GM10248 (cell line): ENCODE data around the gene ZNF521.

Experiments used
- CTCF ChIA-PET: fragments of 300-600 bp; sonication (Branson Sonifier 250); formaldehyde crosslinking; extraction: SDS; loops from one replicate; lab custom pipeline; 2021; ENCODE audit warnings: antibody characterized with exemption; lab: Yijun Ruan, JAX
- POLR2A ChIA-PET: fragments of 350-650 bp; sonication (Branson Sonifier 250); formaldehyde crosslinking; extraction: SDS; loops from one replicate; lab custom pipeline; 2020; ENCODE audit warnings: antibody characterized with exemption; lab: Yijun Ruan, JAX
- DNase-seq: peaks from one replicate; pipeline ENCODE4 v3.0.0; 2012; ENCODE audit errors: extremely low spot score
- TF ChIP-seq, protein P1 (sequence below): IDR thresholded peaks from 2 replicates; pipeline ENCODE4 v1.5.1; 2012; ENCODE audit warnings: mild to moderate bottlenecking, low read depth; ENCODE audit errors: extremely low read depth, missing control alignments, control extremely low read depth

ZNF521 gene

DNA sequence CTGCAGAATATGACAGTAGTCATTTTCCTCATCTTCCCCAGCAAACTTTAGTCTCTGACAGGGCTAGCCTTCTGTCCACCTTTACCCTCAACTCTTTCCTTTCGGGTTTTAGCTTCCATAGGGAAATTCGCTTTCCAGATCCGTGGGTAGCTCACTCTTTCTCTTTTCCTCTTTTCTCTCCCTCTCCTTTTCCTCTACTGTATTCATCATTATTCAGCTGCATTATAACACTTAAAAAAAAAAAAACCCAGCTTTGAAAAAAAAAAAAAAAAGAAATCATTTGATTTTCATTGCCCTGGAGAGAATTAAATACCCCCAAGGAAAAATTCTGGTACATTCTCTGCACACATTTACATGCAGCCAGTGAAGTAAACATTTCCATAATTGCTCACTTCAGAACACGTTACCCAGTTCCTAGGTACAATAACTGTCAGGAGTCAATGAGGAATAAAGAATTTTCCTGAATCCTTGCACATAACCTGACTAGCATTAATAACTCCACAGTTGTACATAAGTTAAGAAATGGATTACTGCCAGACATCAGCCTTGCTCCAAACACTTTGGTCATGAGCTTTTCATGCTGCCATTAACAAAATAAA is 63.5 kb downstream of the ZNF521 start:
- ChIA-PET CTCF (no interaction called here), POLR2A (no interaction called here)

DNA sequence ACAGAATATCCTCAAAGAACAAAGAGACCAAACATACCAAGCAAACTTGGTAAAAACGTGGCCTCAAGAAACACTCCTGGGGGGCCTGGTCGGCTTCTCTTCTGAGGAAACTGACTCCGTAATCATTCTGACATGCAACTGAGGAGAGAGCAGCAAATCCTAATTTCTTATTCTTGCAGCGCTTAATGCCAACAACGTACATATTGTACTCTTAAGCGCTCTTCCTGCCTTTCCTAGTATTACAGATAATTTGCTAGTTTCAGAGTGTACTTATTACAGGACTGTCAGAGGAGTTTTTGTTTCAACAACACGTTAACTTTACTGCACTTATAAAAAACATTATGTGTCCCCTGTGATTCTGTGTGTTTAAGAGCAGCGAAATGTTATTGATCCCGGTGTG is 64.9 kb downstream of the ZNF521 start:
- no peak for DNase-seq
- ChIA-PET CTCF (no interaction called here), POLR2A (no interaction called here)
- TF ChIP-seq, protein P1, sequence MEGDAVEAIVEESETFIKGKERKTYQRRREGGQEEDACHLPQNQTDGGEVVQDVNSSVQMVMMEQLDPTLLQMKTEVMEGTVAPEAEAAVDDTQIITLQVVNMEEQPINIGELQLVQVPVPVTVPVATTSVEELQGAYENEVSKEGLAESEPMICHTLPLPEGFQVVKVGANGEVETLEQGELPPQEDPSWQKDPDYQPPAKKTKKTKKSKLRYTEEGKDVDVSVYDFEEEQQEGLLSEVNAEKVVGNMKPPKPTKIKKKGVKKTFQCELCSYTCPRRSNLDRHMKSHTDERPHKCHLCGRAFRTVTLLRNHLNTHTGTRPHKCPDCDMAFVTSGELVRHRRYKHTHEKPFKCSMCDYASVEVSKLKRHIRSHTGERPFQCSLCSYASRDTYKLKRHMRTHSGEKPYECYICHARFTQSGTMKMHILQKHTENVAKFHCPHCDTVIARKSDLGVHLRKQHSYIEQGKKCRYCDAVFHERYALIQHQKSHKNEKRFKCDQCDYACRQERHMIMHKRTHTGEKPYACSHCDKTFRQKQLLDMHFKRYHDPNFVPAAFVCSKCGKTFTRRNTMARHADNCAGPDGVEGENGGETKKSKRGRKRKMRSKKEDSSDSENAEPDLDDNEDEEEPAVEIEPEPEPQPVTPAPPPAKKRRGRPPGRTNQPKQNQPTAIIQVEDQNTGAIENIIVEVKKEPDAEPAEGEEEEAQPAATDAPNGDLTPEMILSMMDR: no peak

More for the DNA sequence above, 63.5 kb downstream of the ZNF521 start:
- TF ChIP-seq, protein P1: no peak
- DNase-seq: no peak

- DNase-seq: no peak
- ChIA-PET POLR2A (no interaction called here), CTCF (interaction anchor here (1.8 kb wide), 1 partner anchor 11 kb away, joined by 5 read pairs; no protein-coding TSS in a partner anchor)
- TF ChIP-seq, protein P1: no peak
These were observed 67.0 kb downstream of the ZNF521 start for GRCh38 chr18:25284861-25285550.

GRCh38 chr18:25284281-25284680 is 67.7 kb downstream of the ZNF521 start:
- ChIA-PET POLR2A (no interaction called here), CTCF (interaction anchor here (1.8 kb wide), 1 partner anchor 10 kb away, joined by 5 read pairs; no protein-coding TSS in a partner anchor)
- TF ChIP-seq, protein P1: no peak
- no peak for DNase-seq

- POLR2A ChIA-PET: no interaction called here
These were observed 68.2 kb downstream of the ZNF521 start for GRCh38 chr18:25283781-25284180.

GRCh38 chr18:25282896-25283703 is 68.9 kb downstream of the ZNF521 start:
- no peak for DNase-seq
- ChIA-PET CTCF (interaction anchor here (1.4 kb wide), 1 partner anchor 9 kb away, joined by 4 read pairs; no protein-coding TSS in a partner anchor), POLR2A (no interaction called here)
- TF ChIP-seq, protein P1: no peak

More at GRCh38 chr18:25283781-25284180, 68.2 kb downstream of the ZNF521 start:
- TF ChIP-seq, protein P1: no peak
- CTCF ChIA-PET: interaction anchor here (1.4 to 1.8 kb wide), 2 partner anchors 9 to 10 kb away, joined by 4 to 5 read pairs; no protein-coding TSS in a partner anchor
- DNase-seq: no peak
